ENCODE results near the gene NDST1.

DNA sequence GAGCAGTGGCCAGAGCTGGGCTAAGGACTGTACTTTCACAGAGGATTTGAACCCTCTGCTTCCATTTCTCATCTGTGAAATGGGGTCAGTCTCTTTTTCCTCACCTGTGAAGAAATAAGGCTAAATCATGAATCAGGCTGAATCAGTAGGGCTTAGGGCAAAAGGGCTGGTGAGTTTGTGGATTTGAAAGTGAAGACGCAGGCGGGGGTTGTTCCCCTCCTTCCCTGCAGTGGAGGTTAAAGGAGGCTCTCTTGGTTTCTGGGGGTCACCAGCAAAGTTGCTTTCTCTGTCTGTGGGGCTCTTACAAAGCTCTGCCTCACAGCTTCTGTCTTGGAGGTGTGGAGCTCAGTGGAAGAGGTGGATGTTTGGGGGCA is 17.6 kb upstream of the NDST1 start:
- TF ChIP-seq NFYB (IDR thresholded peaks at IDR 0.05; ENCODE audit: insufficient read depth, low read depth, low read length): no peak
- TF ChIP-seq POLR2AphosphoS5 (IDR thresholded peaks at IDR 0.05; ENCODE audit: low read length): no peak
- TF ChIP-seq LARP7 (IDR thresholded peaks at IDR 0.05): no peak
- TF ChIP-seq CTCF (IDR thresholded peaks at IDR 0.05 in 2 of 3, conservative IDR thresholded peaks at IDR 0.05 in 1 of 3; ENCODE audit: control insufficient read depth in 2 of 3, extremely low read depth in 1 of 3, insufficient read depth in 1 of 3, low read depth in 3 of 3, low read length in 3 of 3): no peak
- TF ChIP-seq ZNF687 (IDR thresholded peaks at IDR 0.05): no peak
- TF ChIP-seq RCOR1 (conservative IDR thresholded peaks at IDR 0.05; ENCODE audit: low read depth, low read length): no peak
- no peak for TF ChIP-seq NFIC (IDR thresholded peaks at IDR 0.05; ENCODE audit: low read depth, low read length)
- TF ChIP-seq ETV6 (conservative IDR thresholded peaks at IDR 0.05 in 1 of 2, IDR thresholded peaks at IDR 0.05 in 1 of 2; ENCODE audit: borderline replicate concordance in 1 of 2, low read depth in 1 of 2): no peak
- TF ChIP-seq EGR1 (IDR thresholded peaks at IDR 0.05; ENCODE audit: borderline replicate concordance in 1 of 2, low read depth in 2 of 2, low read length in 2 of 2): no peak
- no peak for TF ChIP-seq FOXK2 (IDR thresholded peaks at IDR 0.05)
- TF ChIP-seq SMC3 (IDR thresholded peaks at IDR 0.05; ENCODE audit: borderline replicate concordance, low read length): no peak
- no peak for TF ChIP-seq SP1 (IDR thresholded peaks at IDR 0.05; ENCODE audit: low read depth, low read length)
- no peak; the same call in 1 of the 2 replicates for TF ChIP-seq POLR2A (IDR thresholded peaks at IDR 0.05; ENCODE audit: low read depth, low read length)
- TF ChIP-seq BHLHE40 (IDR thresholded peaks at IDR 0.05; ENCODE audit: borderline replicate concordance in 1 of 2, low read depth in 2 of 2, low read length in 1 of 2): no peak

Data from GM12878 (cell line).